Transverse colon (tissue), 4 donors: ENCODE data around the gene PRPF39. TPM values are rescaled to one million over a fixed set of nuclear protein-coding genes. Genes with fewer than 3 reads are reported as not detected.

Experiments used
- DNase-seq: peaks from one replicate; pipeline ENCODE4 v3.0.0-alpha.2; 2019
- H3K27ac ChIP-seq, 4 donors: fragments of 200-600 bp; sonication (generic); 2 replicates each; pipeline ENCODE4 v1.5.1; 2016 to 2018; ENCODE audit warnings: inconsistent platforms in 4 of 4
- H3K27me3 ChIP-seq: fragments of 200-600 bp; sonication (generic); 2 replicates; pipeline ENCODE4 v1.5.1; 2017; ENCODE audit warnings: inconsistent platforms
- H3K36me3 ChIP-seq, 4 donors: fragments of 200-600 bp; sonication (generic); 2 replicates each; pipeline ENCODE4 v1.5.1; 2017 to 2019; ENCODE audit warnings: inconsistent platforms in 4 of 4
- H3K4me1 ChIP-seq, 4 donors: fragments of 200-600 bp; sonication (generic); 2 replicates each; pipeline ENCODE4 v1.5.1; 2017 to 2020; ENCODE audit warnings: inconsistent platforms in 4 of 4
- H3K4me3 ChIP-seq, 4 donors: fragments of 200-600 bp; sonication (generic); 1 replicate in 1 of 4; 2 replicates in 3 of 4; pipeline versions ENCODE4 v1.5.1 to v1.6.1; 2017 to 2019; ENCODE audit warnings: inconsistent platforms in 4 of 4
- H3K9me3 ChIP-seq, 2 donors: fragments of 200-600 bp; sonication (generic); 2 replicates each; pipeline ENCODE4 v1.5.1; 2017 to 2019; ENCODE audit warnings: inconsistent platforms in 2 of 2
- EP300 ChIP-seq: sonication (generic); formaldehyde crosslinking; IDR thresholded peaks from one replicate; pipeline ENCODE4 v1.6.1; 2017; ENCODE audit warnings: antibody characterized with exemption, low read depth
- POLR2A ChIP-seq: fragments of 450-650 bp; IDR thresholded peaks from one replicate; pipeline ENCODE4 v1.6.1; 2016; ENCODE audit warnings: antibody characterized with exemption, mild to moderate bottlenecking, moderate library complexity
- POLR2AphosphoS5 ChIP-seq, 3 donors: sonication (generic); formaldehyde crosslinking; IDR thresholded peaks; one replicate each; pipeline ENCODE4 v1.6.1; 2016; ENCODE audit warnings: antibody characterized with exemption in 3 of 3
- WGBS, 2 donors: methylation state at CpG; one replicate each; pipeline ENCODE4 v1.1.5; 2018; ENCODE audit warnings: low coverage in 1 of 2; 5-methylcytosine and 5-hydroxymethylcytosine counted together
- in situ Hi-C, 4 donors: fragments of 200-750 bp; cut with MboI; loops; one replicate each; pipeline versions ENCODE4 v1.15.0 to v1.15.1; 2017; ENCODE audit warnings: low sequenced_read_pairs in 3 of 4, low pct_ligation_motif_present in 1 of 4, low pct_unique_long_range_greater_than_20kb in 1 of 4
- intact Hi-C: fragments of 100-400 bp; cut with DNase I; formaldehyde crosslinking; loops from one replicate; pipeline ENCODE4 v1.15.1; 2023; ENCODE audit warnings: low total_unique reads
- total RNA-seq, 4 donors: library from RNA; depleted of rRNA; stranded (reverse); fragments of >200 nt; gene quantifications; one replicate each; pipeline ENCODE4 v1.1.0, GENCODE V29; 2016
- TF ChIP-seq, protein P1 (sequence below), 5 experiments: fragments of 200-600 bp in 3 of 5; fragments of 450-650 bp in 2 of 5; sonication (generic) in 3 of 5; IDR thresholded peaks; 1 replicate in 2 of 5; 2 replicates in 3 of 5; pipeline ENCODE4 v1.5.1; 2016 to 2017; ENCODE audit warnings: antibody characterized with exemption in 5 of 5, inconsistent platforms in 3 of 5, mild to moderate bottlenecking in 2 of 5, moderate library complexity in 1 of 5

PRPF39 gene
- total RNA-seq, 4 donors from 2014 or later = 13.5 to 239 (median 37.9) TPM

DNA sequence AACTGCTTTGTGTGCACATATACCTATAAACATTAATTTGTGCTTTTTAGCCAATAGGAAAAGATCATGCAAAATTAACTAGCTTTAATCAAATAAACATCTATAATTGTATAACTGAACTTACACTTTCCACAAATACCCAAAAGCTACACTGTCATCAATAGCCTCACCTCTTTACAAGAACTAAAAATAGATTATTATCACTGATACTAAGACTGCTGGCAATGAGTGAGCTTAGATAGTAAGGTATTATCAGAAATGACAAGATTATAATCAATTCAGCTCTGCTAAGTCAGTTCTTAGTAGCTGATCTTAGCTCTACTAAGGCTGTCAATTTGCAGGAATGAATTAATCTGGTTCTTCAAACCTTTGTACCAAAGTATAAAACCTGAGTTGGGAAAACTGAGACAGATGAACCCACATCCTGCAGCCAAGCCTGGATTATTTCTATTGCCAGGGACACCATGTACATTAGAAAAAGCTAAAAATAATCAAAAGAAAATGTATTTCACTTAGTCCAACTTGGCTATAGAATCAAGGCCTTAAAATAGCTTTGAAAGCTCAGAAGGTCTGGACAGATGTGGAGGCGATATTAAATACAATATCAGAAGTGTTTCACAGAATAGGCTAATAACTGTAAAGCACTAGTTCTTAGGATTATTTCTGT is 45.2 kb downstream of the PRPF39 start:
- TF ChIP-seq POLR2AphosphoS5 (IDR thresholded peaks at IDR 0.05) = no peak
- no peak for TF ChIP-seq EP300
- no peak for TF ChIP-seq POLR2A
- TF ChIP-seq, protein P1, sequence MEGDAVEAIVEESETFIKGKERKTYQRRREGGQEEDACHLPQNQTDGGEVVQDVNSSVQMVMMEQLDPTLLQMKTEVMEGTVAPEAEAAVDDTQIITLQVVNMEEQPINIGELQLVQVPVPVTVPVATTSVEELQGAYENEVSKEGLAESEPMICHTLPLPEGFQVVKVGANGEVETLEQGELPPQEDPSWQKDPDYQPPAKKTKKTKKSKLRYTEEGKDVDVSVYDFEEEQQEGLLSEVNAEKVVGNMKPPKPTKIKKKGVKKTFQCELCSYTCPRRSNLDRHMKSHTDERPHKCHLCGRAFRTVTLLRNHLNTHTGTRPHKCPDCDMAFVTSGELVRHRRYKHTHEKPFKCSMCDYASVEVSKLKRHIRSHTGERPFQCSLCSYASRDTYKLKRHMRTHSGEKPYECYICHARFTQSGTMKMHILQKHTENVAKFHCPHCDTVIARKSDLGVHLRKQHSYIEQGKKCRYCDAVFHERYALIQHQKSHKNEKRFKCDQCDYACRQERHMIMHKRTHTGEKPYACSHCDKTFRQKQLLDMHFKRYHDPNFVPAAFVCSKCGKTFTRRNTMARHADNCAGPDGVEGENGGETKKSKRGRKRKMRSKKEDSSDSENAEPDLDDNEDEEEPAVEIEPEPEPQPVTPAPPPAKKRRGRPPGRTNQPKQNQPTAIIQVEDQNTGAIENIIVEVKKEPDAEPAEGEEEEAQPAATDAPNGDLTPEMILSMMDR (IDR thresholded peaks at IDR 0.05) = no peak
- no peak overlapping the region for H3K4me3 ChIP-seq
- no peak overlapping the region for H3K27ac ChIP-seq
- H3K27me3 ChIP-seq = no peaks in the 10 kb centered on the region
- peaks cover 0 to 9% (median 7%) of the 10 kb centered on the region in 4 donors for H3K4me1 ChIP-seq
- intact Hi-C loops = no loop called here
- 96 to 100% methylated on average over 1 of the region's 1 CpG for WGBS, 2 donors
- in situ Hi-C loops = no loop called here
- DNase-seq = no peak
- H3K9me3 ChIP-seq = no peaks in the 10 kb centered on the region
- peaks cover 0 to 34% (median 10%) of the 10 kb centered on the region in 4 donors for H3K36me3 ChIP-seq

DNA sequence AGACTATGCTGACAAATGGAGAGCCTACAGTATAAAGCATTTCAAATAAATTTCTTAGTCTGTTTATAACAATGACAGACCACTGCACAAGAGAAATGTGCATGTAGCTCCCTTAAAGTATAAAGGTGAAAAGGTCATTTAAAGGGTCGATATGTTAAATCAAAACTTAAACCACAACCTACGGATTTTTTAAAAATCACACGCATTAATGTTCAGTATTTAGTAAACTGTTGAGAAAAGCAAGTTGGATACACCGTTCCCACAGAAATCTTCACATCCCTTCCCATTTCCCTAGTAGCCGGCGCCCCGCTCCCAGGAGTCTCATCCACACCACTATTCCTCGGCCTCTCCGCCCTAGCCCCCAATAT is 49.8 kb downstream of the PRPF39 start:
- 0% methylated on average over 3 to 9 of the region's 9 CpGs for WGBS, 2 donors
- TF ChIP-seq, protein P1 (IDR thresholded peaks at IDR 0.05) = no peak
- TF ChIP-seq POLR2A = no peak
- TF ChIP-seq EP300 = no peak
- TF ChIP-seq POLR2AphosphoS5 (IDR thresholded peaks at IDR 0.05) = no peak
- Histone ChIP-seq H3K27ac (peak overlapping the region; percentile 90 to 93 (median 92)), H3K27me3 (no peaks in the 10 kb centered on the region), H3K36me3 (peaks cover 0 to 9% (median 2%) of the 10 kb centered on the region in 4 donors), H3K9me3 (no peaks in the 10 kb centered on the region), H3K4me3 (peak overlapping the region; percentile 50 to 96 (median 66)), H3K4me1 (peaks cover 6 to 26% (median 23%) of the 10 kb centered on the region in 4 donors)
- intact Hi-C loops = loop anchor here (10.0 kb wide), 1 partner anchor 169 kb away; the partner anchor contains the start of genes KLHL28 and TOGARAM1
- DNase-seq = no peak
- in situ Hi-C loops = loop anchor here in 2 of 4 donors (5.0 to 10.0 kb wide), 2 partner anchors 169 to 171 kb away; partner anchors contain the start of genes KLHL28 (in 2 of the 2) and TOGARAM1 (in 2 of the 2)

DNA sequence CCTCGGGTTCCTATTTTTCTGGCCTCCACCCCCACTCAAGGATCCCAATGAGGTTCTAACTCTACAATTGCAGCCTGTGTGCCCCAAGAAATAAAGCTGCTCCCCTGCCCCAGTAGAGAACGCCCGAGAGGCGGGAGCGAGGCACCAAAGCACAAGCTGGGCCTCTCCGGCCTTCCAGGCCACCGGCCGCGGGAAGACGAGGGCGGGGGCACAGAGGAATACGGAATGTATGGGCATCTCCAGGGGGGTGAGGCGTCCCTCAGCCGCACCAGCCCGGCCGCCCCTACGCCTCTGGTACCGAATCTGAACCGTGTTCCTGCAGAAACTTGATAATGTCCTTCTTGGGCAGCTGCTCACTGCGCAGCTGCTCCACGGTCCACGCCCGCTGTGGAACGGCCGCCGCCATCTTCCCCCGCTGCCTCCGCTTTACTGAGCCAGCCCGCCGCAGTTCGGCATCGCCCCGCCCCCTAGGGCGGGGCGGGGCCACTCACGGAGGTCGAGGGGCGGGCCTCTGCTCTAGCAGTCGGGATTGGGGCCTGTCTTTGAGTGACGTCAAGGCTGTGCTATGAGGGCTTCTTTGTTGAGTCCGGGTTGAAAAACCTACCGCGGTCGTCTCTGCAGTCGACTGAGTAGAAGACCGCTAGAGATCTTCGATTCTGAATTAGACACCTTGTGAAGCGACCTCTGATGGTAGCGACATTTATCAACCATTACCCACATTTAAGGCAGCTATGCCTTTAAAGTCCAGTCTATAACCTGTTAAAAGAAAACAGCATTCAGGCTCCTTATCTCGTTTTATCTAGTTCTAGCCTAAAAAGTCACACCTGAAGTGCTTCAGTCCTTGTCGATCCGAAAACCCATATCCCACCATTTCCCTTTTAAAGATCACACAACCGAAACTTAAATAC is 50.4 kb downstream of the PRPF39 start, which contains the start of gene FKBP3:
FKBP3 (minus strand) TSS at position 431 of the 908 bp plus-strand sequence; CDS start at position 406, 25 bp downstream.
- H3K27ac ChIP-seq = peak within 1 kb of the TSS; percentile 90 to 93 (median 92)
- WGBS, 2 donors = 0 to 1% methylated on average over 4 to 19 of the region's 53 CpGs
- in situ Hi-C loops (loop anchor here in 2 of 4 donors (5.0 to 10.0 kb wide), 2 partner anchors 170 to 172 kb away; partner anchors contain the start of genes KLHL28 (in 2 of the 2) and TOGARAM1 (in 2 of the 2)), intact Hi-C loops (loop anchor here (10.0 kb wide), 1 partner anchor 170 kb away; the partner anchor contains the start of genes KLHL28 and TOGARAM1)
- H3K9me3 ChIP-seq = no peaks in the 10 kb centered on the region
- H3K27me3 ChIP-seq = no peaks in the 10 kb centered on the region
- peak within 1 kb of the TSS; percentile 50 to 96 (median 66) for H3K4me3 ChIP-seq
- peaks cover 6 to 26% (median 23%) of the 10 kb centered on the region in 4 donors for H3K4me1 ChIP-seq
- DNase-seq = peak; percentile 97
- peaks cover 0 to 8% (median 1%) of the 10 kb centered on the region in 4 donors for H3K36me3 ChIP-seq
- peak; percentile 87 to 96 (median 94) for TF ChIP-seq POLR2AphosphoS5 (IDR thresholded peaks at IDR 0.05)
- TF ChIP-seq, protein P1 (IDR thresholded peaks at IDR 0.05) = peak in 1 of 5 experiments; percentile 12
- peak; percentile 93 for TF ChIP-seq POLR2A
- no peak for TF ChIP-seq EP300
